ENCODE results near the gene MEOX1.

The MEOX1 gene

GRCh38 chr17:43673516-43674323, 12.0 kb upstream of the MEOX1 start:
- H3K9ac ChIP-seq (ENCODE audit: low read length): no peak overlapping the region
- H4K20me1 ChIP-seq (ENCODE audit: low read depth, low read length): no peaks in the 10 kb centered on the region
- H2AFZ ChIP-seq (ENCODE audit: low read depth, low read length, severe bottlenecking): no peak overlapping the region
- no peak for TF ChIP-seq EZH2phosphoT487 (conservative IDR thresholded peaks at IDR 0.05; ENCODE audit: low read length)
- TF ChIP-seq CTCF (IDR thresholded peaks at IDR 0.05; ENCODE audit: insufficient read depth, low read length, poor library complexity, severe bottlenecking): peak; percentile 87
- H3K27me3 ChIP-seq (ENCODE audit: low read length): no peaks in the 10 kb centered on the region
- H3K36me3 ChIP-seq (ENCODE audit: low read length): no peaks in the 10 kb centered on the region
- no peaks in the 10 kb centered on the region for H3F3A ChIP-seq (ENCODE audit: insufficient read depth)
- no peaks in the 10 kb centered on the region for H3K9me2 ChIP-seq (replicated peaks; ENCODE audit: insufficient read depth, low read length)
- H3K79me2 ChIP-seq (ENCODE audit: insufficient read depth, low read length): no peaks in the 10 kb centered on the region
- no peak overlapping the region for H3K27ac ChIP-seq (ENCODE audit: low read depth, low read length)
- H3K9me3 ChIP-seq (ENCODE audit: insufficient read depth, low read length): no peaks in the 10 kb centered on the region
- no peak overlapping the region for H3K4me2 ChIP-seq (ENCODE audit: low read depth, low read length, poor library complexity, severe bottlenecking)
- H3K4me3 ChIP-seq (ENCODE audit: insufficient read depth, low read length, poor library complexity, severe bottlenecking): no peak overlapping the region

DNA sequence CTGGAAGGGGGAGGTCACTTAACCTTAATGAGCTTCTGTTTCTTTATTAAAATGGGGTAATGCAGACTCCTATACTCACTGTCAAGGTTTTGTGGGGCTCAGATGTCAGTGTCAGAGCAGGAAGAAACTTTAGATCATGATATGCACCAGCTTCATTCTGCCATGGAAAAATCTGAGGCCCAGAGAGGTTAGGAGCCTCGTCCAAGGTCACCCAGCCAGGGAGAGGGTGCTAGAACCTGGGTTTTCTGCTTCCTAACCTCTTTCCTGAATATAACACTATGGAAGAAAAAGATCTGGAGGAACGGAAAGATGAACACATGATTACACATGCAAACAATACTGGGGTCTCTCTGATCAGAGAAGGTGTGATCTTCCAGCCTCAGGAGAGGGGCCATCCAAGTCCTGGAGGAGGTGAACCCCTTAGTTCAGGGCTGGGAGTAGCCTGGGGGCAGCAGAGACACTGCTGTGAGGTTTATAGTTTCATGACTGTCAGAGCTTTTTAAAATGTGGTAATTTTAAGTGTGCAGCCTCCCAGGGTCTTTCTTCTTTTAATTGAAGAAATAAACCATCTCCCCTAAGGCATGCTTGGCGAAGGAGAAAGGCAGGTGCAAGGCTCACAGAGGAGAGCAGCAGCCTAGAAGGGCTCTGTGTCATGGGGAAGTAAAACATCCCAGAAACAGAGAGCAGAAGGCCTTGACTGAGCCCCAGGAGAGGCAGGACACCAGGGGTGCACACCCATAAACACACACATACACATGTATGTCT, 10.2 kb upstream of the MEOX1 start:
- Histone ChIP-seq H3K4me3 (ENCODE audit: insufficient read depth, low read length, poor library complexity, severe bottlenecking) (no peak overlapping the region), H3K79me2 (ENCODE audit: insufficient read depth, low read length) (no peaks in the 10 kb centered on the region), H4K20me1 (ENCODE audit: low read depth, low read length) (no peaks in the 10 kb centered on the region), H3F3A (ENCODE audit: insufficient read depth) (no peaks in the 10 kb centered on the region), H3K4me2 (ENCODE audit: low read depth, low read length, poor library complexity, severe bottlenecking) (no peak overlapping the region), H3K9me3 (ENCODE audit: insufficient read depth, low read length) (no peaks in the 10 kb centered on the region), H3K9me2 (replicated peaks; ENCODE audit: insufficient read depth, low read length) (no peaks in the 10 kb centered on the region), H3K27ac (ENCODE audit: low read depth, low read length) (no peak overlapping the region), H3K36me3 (ENCODE audit: low read length) (no peaks in the 10 kb centered on the region), H3K9ac (ENCODE audit: low read length) (no peak overlapping the region), H2AFZ (ENCODE audit: low read depth, low read length, severe bottlenecking) (no peak overlapping the region), H3K27me3 (ENCODE audit: low read length) (no peaks in the 10 kb centered on the region)
- TF ChIP-seq CTCF (IDR thresholded peaks at IDR 0.05; ENCODE audit: insufficient read depth, low read length, poor library complexity, severe bottlenecking): no peak
- no peak for TF ChIP-seq EZH2phosphoT487 (conservative IDR thresholded peaks at IDR 0.05; ENCODE audit: low read length)

GRCh38 chr17:43671031-43671692, 9.4 kb upstream of the MEOX1 start:
- H3K79me2 ChIP-seq (ENCODE audit: insufficient read depth, low read length): no peaks in the 10 kb centered on the region
- H3K27me3 ChIP-seq (ENCODE audit: low read length): no peaks in the 10 kb centered on the region
- no peak overlapping the region for H3K4me3 ChIP-seq (ENCODE audit: insufficient read depth, low read length, poor library complexity, severe bottlenecking)
- H3F3A ChIP-seq (ENCODE audit: insufficient read depth): no peaks in the 10 kb centered on the region
- no peak overlapping the region for H3K4me2 ChIP-seq (ENCODE audit: low read depth, low read length, poor library complexity, severe bottlenecking)
- no peak overlapping the region for H3K27ac ChIP-seq (ENCODE audit: low read depth, low read length)
- no peaks in the 10 kb centered on the region for H4K20me1 ChIP-seq (ENCODE audit: low read depth, low read length)
- H2AFZ ChIP-seq (ENCODE audit: low read depth, low read length, severe bottlenecking): no peak overlapping the region
- H3K9ac ChIP-seq (ENCODE audit: low read length): no peak overlapping the region
- no peaks in the 10 kb centered on the region for H3K36me3 ChIP-seq (ENCODE audit: low read length)
- H3K9me2 ChIP-seq (replicated peaks; ENCODE audit: insufficient read depth, low read length): no peaks in the 10 kb centered on the region
- TF ChIP-seq CTCF (IDR thresholded peaks at IDR 0.05; ENCODE audit: insufficient read depth, low read length, poor library complexity, severe bottlenecking): no peak
- no peak for TF ChIP-seq EZH2phosphoT487 (conservative IDR thresholded peaks at IDR 0.05; ENCODE audit: low read length)
- no peaks in the 10 kb centered on the region for H3K9me3 ChIP-seq (ENCODE audit: insufficient read depth, low read length)

All from SU-DHL-6 (cell line).